Placental epithelial cell (primary cell): ENCODE results near the gene SCLT1. TPM values are rescaled to one million over a fixed set of nuclear protein-coding genes. Genes with fewer than 3 reads are reported as not detected.

Experiments
- small RNA-seq: library from RNA; depleted of rRNA; stranded (forward); fragments of <200 nt; gene quantifications from one replicate; pipeline ENCODE3, GENCODE V24; 2012
- total RNA-seq: library from RNA; depleted of rRNA; stranded (reverse); fragments of >200 nt; gene quantifications from 2 replicates; pipeline ENCODE4 v1.2.3, GENCODE V29; 2012

SCLT1 gene
- total RNA-seq = 13.3 and 13.6 TPM in 2 replicates

GRCh38 chr4:129093191-129093920 is at the start of gene SCLT1:
Gene SCLT1, minus strand, starts transcription at chr4:129093539. Its CDS starts 436 bp downstream, at chr4:129093103.

GRCh38 chr4:129095811-129096454 is 2.6 kb upstream of the SCLT1 start, which contains the start of gene C4orf33:
Gene C4orf33, plus strand, starts transcription at chr4:129096152. Its CDS starts 6,459 bp downstream, at chr4:129102611.

Small RNA genes lying within 50 kb of the gene (small RNA-seq; reads per million reads assigned to genes)
- not detected for gene AC093826.2

Other genes with a start within 250 kb of the SCLT1 start
- gene C4orf33, start 2.6 kb upstream of the SCLT1 start, total RNA-seq = 13.3 and 18.3 TPM in 2 replicates